Measurements from ENCODE around the gene ZNF385A.

Gene ZNF385A, protein sequence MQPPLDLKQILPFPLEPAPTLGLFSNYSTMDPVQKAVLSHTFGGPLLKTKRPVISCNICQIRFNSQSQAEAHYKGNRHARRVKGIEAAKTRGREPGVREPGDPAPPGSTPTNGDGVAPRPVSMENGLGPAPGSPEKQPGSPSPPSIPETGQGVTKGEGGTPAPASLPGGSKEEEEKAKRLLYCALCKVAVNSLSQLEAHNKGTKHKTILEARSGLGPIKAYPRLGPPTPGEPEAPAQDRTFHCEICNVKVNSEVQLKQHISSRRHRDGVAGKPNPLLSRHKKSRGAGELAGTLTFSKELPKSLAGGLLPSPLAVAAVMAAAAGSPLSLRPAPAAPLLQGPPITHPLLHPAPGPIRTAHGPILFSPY

DNA sequence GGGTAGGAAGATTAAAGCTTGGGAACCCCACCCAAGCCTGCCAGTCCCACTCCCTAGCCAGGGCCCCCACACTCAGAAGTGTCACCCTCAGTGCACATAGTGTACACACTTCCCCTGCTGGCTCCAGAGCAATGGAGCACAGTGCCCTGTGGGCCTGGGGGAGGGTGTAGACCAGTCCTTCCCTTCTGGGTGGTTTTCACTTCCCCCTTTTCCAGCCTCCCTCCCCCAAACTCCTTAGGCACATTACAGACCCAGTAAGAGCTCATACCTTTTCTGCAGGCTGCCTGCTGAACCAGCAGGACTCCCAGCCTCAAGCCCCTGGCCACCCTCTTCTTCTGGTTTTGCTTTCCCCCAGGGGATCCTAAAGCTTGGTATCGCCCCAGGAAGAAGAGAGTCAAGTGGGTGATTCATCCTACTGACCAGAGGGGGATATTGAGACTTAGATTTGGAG, at the start of gene ZNF385A:
ZNF385A (minus strand) TSS at position 143 of the 451 bp plus-strand sequence. CDS start 219 bp downstream, outside the sequence.
- DNase-seq, result no peak

DNA sequence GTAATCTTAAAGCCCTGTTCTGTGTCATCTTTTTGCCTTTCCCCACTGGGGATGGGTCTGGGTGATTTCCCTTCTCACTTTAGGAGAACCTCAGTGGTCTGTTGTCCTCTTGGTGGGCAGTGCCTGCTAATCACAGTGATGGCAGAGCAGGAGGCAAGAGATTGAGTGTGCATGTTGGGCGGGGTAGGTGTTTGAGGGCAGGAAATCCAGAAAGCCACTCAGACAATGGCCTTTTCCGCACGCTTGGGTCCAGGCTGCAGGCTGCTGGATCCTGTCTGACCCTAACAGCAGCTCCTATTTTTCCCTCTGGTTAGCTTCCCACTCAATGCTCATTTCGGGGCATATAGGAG, 48.3 kb upstream of the ZNF385A start:
- no peak for DNase-seq

DNA sequence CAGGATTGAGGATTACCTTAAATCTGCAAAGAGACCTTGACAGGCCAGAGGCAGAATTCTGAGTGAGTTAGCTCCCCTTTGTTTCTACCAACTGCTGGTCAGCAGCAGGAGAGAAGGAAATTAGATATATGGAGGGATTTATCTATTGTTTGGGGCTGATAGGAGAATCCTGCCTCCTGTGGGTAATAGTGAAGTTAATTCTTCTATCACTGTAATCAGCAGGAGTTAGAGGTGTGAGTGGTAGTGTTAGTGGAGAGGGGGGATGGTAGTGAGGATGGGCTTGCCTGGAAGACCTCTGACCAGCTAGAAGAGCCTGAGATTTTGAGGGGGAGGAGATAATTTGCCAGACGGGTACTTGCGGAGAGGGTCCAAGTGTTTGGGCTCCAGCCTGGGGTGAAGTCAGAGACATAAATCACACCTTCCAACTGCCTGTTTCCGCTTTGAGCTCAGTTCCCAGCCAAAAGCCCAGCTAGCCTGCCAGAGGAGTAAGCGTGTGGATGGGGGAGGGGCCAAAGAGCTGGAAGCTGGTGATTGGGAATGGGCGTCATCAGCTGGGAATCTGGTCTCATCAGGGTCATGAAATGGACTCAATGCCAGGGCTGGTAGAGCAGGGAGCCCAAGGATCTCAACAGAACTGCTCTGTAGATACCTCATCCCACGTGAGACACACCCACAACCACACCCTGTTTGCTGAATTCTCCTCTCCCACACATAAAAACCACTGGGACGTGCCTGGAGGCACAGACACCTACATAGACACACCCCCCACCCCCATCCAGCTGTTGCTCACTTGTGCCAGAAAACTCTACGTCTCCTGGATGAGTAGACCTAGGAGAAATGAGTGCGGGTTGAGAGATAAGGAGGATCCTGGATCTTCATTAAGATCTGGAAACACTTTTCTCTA, 47.6 kb upstream of the ZNF385A start:
- DNase-seq, result no peak

DNA sequence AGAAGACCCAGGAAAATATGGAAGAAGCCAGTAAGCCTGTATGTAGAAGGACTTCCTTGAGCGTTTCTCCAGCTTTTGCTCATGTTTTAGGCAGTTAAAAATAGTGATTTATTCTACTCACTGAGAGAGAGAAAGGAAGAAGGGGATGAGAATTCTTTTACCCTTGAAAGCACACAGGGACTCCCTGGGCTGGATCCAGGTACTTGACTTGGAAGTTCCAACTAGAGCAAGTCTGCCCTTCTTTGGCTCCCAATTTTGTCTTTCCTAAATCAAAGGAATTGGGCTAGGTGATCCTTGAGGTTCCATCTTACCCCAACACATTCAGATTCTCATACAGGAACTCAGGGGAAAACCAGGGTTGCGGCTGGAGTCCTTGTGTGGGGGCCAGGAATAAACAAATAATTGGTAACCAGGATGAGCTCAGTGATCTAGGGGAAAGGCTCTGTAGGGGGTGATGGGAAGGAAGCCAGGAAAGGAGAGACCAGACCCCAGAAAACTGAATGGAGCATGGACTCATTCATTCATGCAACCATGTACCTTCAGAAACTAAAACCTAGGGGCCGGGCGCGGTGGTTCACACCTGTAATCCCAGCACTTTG, 46.0 kb upstream of the ZNF385A start:
- DNase-seq, result no peak

DNA sequence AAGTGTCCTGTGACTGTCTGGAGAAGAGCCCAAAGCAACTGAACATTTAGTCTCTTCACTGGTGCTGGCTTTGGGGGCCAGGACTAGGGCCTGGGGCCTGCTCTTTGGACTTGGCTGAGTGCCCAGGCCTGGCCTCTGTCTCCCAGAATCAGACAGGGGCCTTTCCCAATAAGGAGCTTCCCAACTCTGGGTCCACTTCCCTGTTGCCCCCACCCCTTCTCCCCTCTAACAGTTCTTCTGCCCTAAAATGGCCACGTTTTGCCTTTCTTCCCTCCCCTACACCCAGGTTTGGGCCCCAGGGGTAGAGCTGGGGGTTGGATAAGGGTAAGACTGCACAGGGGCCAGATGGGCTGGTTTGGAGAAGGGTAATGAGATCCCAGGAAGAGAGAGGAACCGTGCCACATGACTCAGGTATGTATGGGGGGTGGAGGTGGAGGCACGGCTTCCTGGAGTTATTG, 44.5 kb upstream of the ZNF385A start:
- DNase-seq, result no peak

DNA sequence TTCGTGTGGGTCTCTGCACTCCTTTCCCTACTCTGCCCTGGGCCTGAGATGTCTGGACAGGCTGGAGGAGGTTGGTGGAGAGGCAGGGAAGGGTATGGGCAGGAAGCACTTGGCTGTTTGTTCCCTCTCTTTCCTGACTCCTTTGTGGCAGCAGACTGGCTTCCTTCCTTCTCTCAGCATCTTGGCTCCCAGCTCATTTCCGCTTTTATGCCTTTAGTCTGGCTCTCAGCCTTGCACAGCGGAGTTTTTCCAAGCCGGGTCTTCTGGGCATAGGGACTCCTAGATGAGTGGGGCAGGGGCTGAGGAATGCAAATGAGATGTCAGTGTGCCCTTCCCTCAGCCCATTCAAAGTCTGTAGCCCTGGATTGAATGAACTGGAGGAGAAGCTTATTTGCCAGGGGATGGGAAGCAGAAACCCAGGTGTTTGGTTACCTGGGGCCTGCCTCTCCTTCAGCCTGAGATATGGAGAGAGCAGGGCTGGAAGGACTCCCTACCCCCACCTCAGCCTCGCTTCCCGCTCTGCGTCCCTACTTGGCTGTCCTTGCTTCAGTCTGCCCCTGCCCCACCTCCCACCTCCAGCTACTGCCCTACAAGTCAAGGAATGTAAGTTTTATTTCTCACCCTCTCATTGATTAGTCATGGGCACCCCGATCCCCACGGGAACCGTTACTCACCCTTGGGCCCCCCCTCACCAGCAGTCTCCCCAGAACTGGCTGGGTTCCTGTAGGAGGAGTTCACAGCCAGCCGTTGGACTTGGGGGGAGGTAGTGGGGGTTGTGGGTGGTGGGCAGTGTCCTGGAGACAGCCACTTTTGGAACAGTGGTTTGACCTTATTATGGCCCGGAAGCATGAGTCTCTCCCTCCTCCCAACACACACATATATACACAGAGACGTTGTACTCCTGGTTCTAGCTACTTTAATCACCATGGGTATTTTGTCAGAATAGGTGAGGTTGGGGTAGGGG, 43.8 kb upstream of the ZNF385A start:
- DNase-seq, result no peak

DNA sequence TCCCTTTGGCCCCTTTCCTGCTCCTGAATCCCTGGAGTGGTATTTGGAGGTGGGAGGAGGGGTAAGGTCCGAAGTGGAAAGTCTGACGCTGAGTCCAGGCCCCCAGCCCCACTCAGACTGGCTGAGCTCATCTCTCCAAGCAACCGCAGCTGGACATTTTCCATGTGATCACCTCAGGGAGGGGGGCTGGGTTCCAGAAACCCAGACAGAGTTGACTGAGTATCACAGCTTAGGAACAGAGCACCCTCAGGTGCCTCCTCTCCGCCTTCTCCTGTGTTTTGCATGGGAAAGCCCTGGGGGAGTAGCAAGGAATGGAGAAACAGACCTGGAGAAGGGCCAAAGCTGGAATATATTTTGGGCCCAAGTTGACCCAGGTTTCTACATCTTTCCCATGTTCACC, 42.6 kb upstream of the ZNF385A start:
- DNase-seq, result no peak

DNA sequence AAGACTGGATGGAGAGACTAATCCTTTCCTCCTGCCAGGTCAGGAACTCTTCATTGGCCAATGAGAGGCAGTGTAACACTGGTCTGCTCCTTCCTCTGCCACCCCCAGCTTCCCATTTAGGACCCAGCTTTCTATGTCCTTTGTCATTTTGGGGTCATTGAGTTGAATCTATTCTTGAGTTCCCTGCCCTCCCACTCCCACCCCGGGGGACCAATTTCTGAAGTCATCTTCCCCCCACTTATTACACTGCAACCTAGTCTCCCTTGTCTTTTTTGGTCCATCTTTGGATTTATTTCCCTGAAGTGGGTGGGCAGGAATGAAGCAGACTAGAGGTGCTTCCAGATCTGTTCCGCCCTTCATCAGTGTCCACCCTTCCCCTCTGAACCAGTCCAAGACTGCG, 42.2 kb upstream of the ZNF385A start:
- no peak for DNase-seq

DNA sequence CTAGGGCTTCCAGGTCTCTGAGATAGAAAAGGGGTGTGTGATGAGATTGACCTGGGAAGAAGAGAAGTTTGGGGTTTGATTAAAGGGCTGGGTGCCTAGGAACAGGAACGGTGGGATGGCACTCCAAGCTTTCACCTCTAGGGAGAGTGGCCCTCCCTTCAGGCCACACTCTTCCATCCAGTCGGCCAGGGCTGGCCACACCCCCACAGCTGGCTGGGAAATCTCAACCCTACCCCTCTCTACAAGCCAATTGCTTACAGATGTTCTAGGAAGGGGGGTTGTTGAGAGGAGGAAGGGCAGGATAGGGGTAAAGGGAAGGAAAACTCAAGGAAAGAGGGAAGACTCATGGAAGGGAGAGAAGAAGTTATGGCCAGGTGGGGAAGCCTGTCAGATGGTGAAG, 41.2 kb upstream of the ZNF385A start:
- no peak for DNase-seq

DNA sequence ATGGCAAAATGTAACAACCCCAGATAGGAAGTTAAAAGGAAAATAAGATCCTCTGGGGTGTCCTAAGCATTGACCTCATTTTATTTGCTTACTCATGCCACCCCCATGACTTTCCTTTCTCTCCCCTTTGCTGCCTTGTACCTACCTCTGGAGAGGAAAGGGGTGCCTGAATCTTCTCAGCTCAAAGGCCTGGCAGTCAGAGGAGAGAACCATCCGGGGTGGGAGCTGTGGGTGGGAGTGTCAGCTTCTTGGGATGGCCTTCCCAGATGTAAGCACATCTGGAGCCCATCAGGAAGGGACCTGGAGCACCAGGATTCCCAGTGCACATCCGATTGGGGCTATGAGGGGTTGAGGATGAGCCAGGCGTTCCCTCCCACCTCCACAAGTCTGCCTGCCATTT, 39.7 kb upstream of the ZNF385A start:
- DNase-seq, result no peak

DNA sequence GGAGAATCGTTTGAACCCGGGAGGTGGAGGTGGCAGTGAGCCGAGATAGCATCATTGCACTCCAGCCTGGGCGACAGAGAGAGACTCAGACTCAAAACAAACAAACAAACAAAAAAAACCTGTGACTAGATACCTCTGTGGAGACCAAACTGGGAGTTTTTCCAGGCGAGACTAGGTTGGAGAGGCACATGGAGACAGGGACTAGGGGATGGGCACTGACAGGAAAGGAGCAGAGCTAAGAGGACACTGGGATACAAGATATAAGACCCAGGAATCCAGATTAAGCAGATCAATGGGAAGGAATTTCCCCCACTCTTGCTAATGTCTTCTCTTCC, 39.2 kb upstream of the ZNF385A start:
- DNase-seq, result no peak

DNA sequence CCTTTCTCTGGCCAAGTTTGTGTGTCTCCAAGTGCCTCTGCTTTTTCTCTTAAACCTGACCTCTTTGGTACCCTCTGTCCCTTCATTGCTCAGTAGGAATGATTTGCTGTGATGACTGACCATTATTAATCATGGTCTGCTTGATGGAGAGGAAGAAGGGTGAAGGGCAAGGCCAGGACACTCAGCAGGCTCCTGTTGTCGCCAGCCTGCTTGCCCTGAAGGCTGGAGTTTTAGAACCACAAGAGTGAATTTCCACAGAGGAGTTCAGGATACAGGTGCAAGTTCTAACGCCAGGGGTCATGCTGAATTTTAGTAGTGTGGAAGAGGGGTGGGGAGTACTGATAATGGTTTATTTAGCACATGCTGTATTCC, 37.3 kb upstream of the ZNF385A start:
- DNase-seq, result no peak

DNA sequence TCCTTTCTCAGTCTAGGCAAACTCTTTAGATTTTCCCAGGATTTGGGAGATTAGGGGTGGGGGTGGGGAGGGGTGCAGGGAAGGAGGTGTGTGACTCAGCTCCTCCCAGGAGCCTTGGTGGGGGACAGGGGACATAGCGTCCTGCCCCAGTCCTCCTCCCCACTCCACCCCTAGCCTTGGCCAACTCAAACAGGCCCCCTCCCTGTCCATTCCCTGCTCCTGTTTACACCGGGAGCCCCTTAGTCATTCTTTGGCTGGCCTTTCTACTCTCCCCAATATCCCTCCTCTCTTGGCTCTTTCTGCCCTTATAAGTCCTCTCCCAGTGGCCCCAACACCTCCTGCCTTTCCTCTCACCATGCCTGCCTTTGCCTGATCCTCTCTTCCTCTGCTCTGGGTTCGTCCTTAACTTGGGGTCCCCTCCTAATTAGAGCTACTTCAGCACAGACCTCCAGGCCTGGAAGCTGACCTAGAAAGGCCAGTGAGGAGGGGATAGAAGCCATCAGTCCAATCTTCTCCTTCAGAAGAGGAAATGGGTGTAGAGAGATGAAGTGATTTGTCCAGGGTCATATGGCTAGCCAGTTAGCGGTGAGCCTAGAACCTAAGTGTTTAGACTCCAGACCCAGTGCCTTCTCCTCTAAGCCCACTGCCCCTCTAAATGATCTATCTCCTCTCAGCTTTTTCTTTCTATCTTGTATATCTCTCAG, 36.8 kb upstream of the ZNF385A start:
- DNase-seq, result no peak

DNA sequence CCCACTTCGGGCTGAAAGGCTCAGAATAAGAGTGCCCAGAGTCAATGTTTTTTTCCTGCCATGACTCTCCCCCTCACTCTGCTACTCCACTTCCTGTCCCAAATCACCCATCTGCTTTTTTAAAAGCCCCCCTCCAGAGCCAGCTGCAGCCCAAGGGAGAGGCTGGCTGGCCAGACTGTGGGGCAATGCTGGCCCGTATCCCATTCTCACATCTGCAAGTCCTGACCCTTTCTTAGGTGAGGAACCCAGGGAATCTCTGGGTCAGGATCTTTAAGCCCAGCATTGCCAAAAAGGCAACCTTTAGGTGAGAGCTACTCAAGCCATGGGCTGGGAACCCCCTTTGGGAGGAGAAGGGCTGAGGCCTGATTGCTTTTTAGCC, 36.2 kb upstream of the ZNF385A start:
- no peak for DNase-seq

DNA sequence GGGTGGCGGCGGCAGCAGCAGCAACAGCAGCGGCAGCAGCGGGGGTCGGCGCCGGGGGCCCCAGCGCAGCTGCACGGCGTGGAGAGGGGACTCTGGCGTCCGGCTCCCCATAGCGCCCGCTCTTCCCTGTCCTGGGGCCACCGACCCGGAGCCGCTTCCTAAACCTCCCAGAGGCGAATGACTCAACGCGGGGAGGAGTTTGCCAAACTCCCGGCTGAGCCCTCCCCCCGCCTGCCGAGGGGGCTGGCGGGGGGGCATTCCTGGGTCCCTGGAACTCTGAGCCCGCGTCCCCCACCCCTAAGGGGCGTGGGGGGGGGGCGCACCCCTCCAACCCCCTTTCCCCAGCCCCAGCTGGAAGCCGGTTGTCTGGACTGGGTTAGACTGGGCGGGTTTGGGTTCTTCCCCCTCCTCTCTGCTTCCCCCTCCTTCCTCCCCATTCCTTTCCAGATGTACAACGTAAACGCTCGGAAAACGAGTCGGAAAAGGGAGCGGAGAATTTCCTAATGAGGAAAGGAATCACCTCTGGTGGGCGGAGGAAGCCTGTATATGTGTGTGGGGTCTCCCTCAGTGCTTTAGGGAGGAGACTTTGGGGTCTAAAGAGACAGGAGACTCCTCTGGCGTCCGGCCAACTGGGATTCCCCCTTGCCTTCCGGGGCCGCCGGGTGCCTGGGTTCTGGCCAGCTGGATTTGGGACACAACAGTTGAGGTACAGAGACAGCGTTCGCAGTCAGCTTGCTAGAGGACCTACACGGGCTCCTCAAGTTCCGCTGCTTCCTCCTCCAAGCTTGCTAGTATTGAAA, 34.8 kb upstream of the ZNF385A start, which contains the start of gene ITGA5:
ITGA5 (minus strand) TSS at position 179 of the 800 bp plus-strand sequence; CDS start at position 111, 68 bp downstream.
- DNase-seq, result peak; percentile 84

DNA sequence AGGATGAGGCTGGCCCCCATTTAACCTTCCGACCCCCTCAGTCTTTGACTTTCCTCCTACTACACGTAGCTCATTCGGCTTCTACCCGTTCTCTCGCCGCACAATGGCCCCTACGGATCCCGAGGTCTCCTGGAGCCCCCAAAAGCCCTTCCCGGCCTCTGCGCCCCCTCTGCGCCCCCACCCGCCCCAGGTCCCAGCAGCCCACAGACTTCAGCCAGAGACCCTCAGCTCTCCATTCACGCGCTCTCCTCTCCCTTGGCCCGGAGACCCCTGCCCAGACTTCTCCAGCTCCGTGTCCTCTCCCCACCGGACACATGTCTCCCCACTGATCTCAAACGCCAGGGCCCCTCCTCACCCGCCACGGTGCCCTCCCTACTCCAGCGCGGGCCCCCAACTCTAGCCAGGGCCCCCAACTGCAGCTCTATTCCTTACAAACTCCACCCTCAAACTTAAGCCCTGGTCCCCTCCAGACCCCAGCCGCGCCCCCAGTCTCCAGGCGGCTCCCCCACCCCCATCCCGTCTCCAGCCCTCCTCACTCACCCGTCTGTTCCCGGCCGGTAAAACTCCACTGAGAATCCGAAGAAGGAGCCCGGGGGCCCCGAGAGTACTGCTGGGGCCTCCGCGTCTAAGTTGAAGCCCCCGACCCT, 34.0 kb upstream of the ZNF385A start:
- DNase-seq, result no peak

DNA sequence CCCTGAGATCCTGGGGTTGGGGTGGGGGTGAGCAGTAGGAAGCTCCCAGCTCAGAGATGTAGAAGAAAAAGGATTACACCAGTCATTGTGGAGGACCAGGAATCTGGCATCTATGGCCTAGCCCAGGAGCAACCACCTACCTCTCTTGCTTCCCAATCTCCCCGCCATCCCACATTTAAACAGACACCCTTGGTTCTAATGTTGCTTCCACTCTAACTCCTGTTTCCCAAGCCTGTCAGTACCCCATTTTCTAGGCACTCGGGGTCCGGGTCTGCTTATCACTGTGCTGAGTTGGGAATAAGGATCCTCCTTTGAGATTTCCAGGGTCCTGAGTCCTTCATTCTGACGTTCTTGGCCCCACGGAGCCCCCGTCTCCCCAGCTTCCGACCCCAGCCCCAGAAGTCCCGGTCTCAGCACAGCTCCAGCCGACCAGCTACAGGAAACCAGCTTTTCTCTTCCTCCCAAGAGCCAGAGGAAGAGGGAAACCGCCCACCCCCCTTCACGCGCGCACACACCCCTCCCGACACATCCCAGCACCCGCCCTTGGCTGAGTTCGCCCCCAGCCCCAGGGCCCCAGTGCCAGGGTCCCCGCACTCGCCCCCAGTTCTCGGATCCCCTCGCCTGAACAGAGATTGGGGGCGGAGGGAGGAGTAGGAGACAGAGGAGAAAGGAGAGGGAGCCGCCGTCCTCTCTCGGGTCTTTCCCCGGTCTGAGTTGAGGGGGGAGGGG, 33.3 kb upstream of the ZNF385A start:
- no peak for DNase-seq

DNA sequence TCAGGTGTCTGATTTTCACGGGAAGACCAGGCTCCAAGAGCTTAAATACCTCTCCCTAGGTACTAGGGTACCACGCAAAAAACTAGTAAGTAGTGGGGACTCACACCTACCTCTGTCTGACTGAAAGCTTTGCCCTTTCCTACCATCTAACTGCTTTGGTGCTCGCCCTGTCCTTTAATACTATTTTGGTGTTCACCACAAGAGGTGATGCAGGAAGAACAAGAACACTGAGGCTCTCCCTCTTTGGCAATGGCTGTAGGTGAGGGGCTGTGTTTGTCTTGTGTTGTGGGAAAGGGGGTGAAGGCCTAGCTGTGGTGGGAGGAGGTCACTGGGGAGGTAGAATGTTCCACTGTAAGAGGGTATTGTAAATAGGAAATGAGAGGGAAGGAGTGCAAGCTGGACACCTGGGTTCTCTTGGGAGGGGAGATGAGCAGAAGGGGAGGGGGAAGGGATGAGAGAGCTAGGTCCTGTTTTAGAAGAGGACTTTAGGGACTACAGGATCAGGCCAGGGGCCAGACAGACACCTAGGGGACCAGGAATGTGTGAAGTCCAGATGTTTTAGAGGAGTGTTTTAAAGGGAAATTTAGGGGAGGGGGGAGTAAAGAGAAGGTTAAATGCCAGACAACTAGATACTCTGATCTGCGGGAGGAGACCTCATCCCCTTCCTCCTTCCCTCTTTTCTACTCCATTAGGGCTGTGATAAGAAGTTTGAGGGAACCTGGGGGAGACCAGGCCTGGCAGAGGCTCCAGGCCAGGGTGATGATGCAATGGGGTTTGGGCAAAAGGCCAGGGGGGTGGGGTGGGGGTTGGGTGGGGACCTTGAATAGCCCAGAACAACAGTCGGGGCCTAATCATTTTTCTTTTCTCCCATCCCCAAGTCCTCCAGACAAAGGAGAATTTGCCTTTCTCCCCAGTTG, 32.4 kb upstream of the ZNF385A start:
- DNase-seq, result no peak

Measured in activated effector memory CD4-positive, alpha-beta T cell treated with anti-CD3 and anti-CD28 coated beads, Interleukin-2, amount 50 U/mL, for 16 hours (primary cell).